ENCODE data around the gene RYK. TPM values are rescaled to one million over a fixed set of nuclear protein-coding genes. Genes with fewer than 3 reads are reported as not detected.

Gene RYK
- polyA plus RNA-seq, 2 of the 4 experiments (the other 2 are of a cell fraction), result 28.4 to 41.9 TPM

GRCh38 chr3:134146666-134147065 lies 104.0 kb downstream of the RYK start:
- Histone ChIP-seq H3K9me3 (no peaks in the 10 kb centered on the region), H3K4me2 (no peak overlapping the region), H3K4me1 (no peaks in the 10 kb centered on the region), H3K4me3 (no peak overlapping the region), H3K27ac (no peak overlapping the region)
- DNase-seq (ENCODE audit: low read depth in 1 of 2, low spot score in 1 of 2) (no peak), ATAC-seq (no peak; a peak in 1 of 6 replicates), FAIRE-seq (no peak)
- CTCF ChIA-PET, result no interaction called here
- POLR2A ChIA-PET, result no interaction called here
- TF ChIP-seq SREBF2 (IDR thresholded peaks at IDR 0.05) (no peak), JUNB (IDR thresholded peaks at IDR 0.05) (no peak), NPAS2 (CRISPR knock-in tag; IDR thresholded peaks at IDR 0.05; ENCODE audit: borderline replicate concordance) (no peak), MAZ (IDR thresholded peaks at IDR 0.05; ENCODE audit: borderline replicate concordance, low read depth, low read length) (no peak), BCL3 (IDR thresholded peaks at IDR 0.05) (no peak), RNF2 (IDR thresholded peaks at IDR 0.05; ENCODE audit: borderline replicate concordance, low read depth) (no peak), EP300 (IDR thresholded peaks at IDR 0.05) (no peak), CBX8 (IDR thresholded peaks at IDR 0.05) (no peak), GATA3 (IDR thresholded peaks at IDR 0.05; ENCODE audit: borderline replicate concordance) (no peak), MAX (IDR thresholded peaks at IDR 0.05) (no peak), PHF8 (IDR thresholded peaks at IDR 0.05; ENCODE audit: borderline replicate concordance, low read depth) (no peak), ELK1 (IDR thresholded peaks at IDR 0.05; ENCODE audit: low read depth, low read length) (no peak), HES2 (IDR thresholded peaks at IDR 0.05) (no peak), PBX3 (IDR thresholded peaks at IDR 0.05) (no peak), USF2 (IDR thresholded peaks at IDR 0.05) (no peak), HMGXB4 (CRISPR knock-in tag; IDR thresholded peaks at IDR 0.05; ENCODE audit: borderline replicate concordance) (no peak)

- TF ChIP-seq E2F6 (IDR thresholded peaks at IDR 0.05; ENCODE audit: borderline replicate concordance, low read depth) (no peak), CBX2 (IDR thresholded peaks at IDR 0.05; ENCODE audit: borderline replicate concordance, low read depth) (no peak), TP53 (CRISPR knock-in tag; IDR thresholded peaks at IDR 0.05) (no peak), CEBPB (IDR thresholded peaks at IDR 0.05) (no peak), ZNF302 (CRISPR knock-in tag; IDR thresholded peaks at IDR 0.05) (no peak), HOXB13 (CRISPR knock-in tag; IDR thresholded peaks at IDR 0.05; ENCODE audit: low read depth) (no peak), BHLHE40 (IDR thresholded peaks at IDR 0.05; ENCODE audit: low read depth, low read length) (no peak), GATA3 (IDR thresholded peaks at IDR 0.05; ENCODE audit: borderline replicate concordance) (no peak), RAD21 (conservative IDR thresholded peaks at IDR 0.05 in 1 of 2, IDR thresholded peaks at IDR 0.05 in 1 of 2) (no peak), BCL3 (IDR thresholded peaks at IDR 0.05) (no peak), CTCF (IDR thresholded peaks at IDR 0.05) (no peak), RARB (CRISPR knock-in tag; IDR thresholded peaks at IDR 0.05) (no peak)
- no peak for DNase-seq (ENCODE audit: low read depth in 1 of 2, low spot score in 1 of 2)
- Histone ChIP-seq H3K4me3 (no peak overlapping the region), H3K9me3 (no peaks in the 10 kb centered on the region), H3K4me1 (no peaks in the 10 kb centered on the region), H3K27ac (no peak overlapping the region), H3K4me2 (no peak overlapping the region)
- ChIA-PET POLR2A (no interaction called here), CTCF (no interaction called here)
- ATAC-seq, result peak in 1 of 2 experiments; percentile 40; a peak in 2 of 6 replicates
- 75% methylated on average over 3 of the region's 3 CpGs for WGBS (ENCODE audit: missing lambda C conversion rate)
- FAIRE-seq, result no peak
These were observed 105.5 kb downstream of the RYK start for GRCh38 chr3:134145183-134145582.

Data from A549 (cell line).